SU-DHL-6 (cell line): ENCODE data around the gene SPG7.

Source experiments
- EZH2phosphoT487 ChIP-seq: fragments of 200-600 bp; sonication (generic), shearing (Covaris generic); conservative IDR thresholded peaks from 2 replicates; pipeline ENCODE4 v1.6.1; 2018; ENCODE audit warnings: mild to moderate bottlenecking, antibody characterized with exemption, low read length, moderate library complexity, mixed read lengths
- TF ChIP-seq, protein P1 (sequence below): fragments of 200-600 bp; sonication (generic); IDR thresholded peaks from one replicate; pipeline ENCODE4 v1.5.1; 2017; ENCODE audit warnings: antibody characterized with exemption, mild to moderate bottlenecking, low read length, moderate library complexity; ENCODE audit not compliant: insufficient read depth, poor library complexity, severe bottlenecking

DNA sequence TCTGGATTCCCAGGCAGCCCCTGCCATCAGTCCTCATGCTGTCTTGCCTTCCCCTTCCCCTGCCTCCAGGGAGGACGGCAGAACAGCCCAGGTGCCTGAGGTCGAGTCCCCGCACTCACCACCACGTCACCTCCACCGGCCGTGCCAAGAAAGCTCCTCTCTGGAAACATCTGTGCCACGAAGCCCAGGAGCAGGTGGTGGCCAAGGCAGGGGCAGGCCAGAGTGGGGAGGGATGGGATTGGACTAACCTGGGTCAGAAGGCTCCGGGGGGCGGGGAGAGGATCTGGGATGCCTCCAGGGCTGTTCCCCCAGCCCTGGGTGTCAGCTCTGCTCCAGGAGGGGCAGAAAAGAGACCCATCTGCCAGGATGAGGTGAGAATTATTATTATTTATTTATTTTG is 97.8 kb downstream of the SPG7 start:
- TF ChIP-seq, protein P1, sequence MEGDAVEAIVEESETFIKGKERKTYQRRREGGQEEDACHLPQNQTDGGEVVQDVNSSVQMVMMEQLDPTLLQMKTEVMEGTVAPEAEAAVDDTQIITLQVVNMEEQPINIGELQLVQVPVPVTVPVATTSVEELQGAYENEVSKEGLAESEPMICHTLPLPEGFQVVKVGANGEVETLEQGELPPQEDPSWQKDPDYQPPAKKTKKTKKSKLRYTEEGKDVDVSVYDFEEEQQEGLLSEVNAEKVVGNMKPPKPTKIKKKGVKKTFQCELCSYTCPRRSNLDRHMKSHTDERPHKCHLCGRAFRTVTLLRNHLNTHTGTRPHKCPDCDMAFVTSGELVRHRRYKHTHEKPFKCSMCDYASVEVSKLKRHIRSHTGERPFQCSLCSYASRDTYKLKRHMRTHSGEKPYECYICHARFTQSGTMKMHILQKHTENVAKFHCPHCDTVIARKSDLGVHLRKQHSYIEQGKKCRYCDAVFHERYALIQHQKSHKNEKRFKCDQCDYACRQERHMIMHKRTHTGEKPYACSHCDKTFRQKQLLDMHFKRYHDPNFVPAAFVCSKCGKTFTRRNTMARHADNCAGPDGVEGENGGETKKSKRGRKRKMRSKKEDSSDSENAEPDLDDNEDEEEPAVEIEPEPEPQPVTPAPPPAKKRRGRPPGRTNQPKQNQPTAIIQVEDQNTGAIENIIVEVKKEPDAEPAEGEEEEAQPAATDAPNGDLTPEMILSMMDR: no peak
- no peak for TF ChIP-seq EZH2phosphoT487
